Gastroesophageal sphincter (tissue), 3 donors: Measurements from ENCODE around the gene TBATA.

Experiments
- CTCF ChIP-seq, 4 experiments: fragments of 200-600 bp in 2 of 4; fragments of 450-650 bp in 2 of 4; sonication (generic) in 1 of 4; IDR thresholded peaks; one replicate each; pipeline ENCODE4 v1.5.1; 2017 to 2019; ENCODE audit warnings: antibody characterized with exemption in 4 of 4, mild to moderate bottlenecking in 2 of 4, moderate library complexity in 2 of 4
- EP300 ChIP-seq: sonication (generic); formaldehyde crosslinking; IDR thresholded peaks from one replicate; pipeline ENCODE4 v1.6.1; 2017; ENCODE audit warnings: antibody characterized with exemption, mild to moderate bottlenecking
- POLR2A ChIP-seq, 2 donors: fragments of 450-650 bp; IDR thresholded peaks; one replicate each; pipeline ENCODE4 v1.6.1; 2017; ENCODE audit warnings: antibody characterized with exemption in 2 of 2, mild to moderate bottlenecking in 2 of 2, moderate library complexity in 1 of 2
- POLR2AphosphoS5 ChIP-seq: sonication (generic); formaldehyde crosslinking; IDR thresholded peaks from one replicate; pipeline ENCODE4 v1.6.1; 2017; ENCODE audit warnings: antibody characterized with exemption

GRCh38 chr10:70822076-70822820 is 37.1 kb upstream of the TBATA start:
- TF ChIP-seq CTCF (IDR thresholded peaks at IDR 0.05): no peak
- TF ChIP-seq POLR2A (IDR thresholded peaks at IDR 0.05): no peak
- TF ChIP-seq POLR2AphosphoS5: no peak
- TF ChIP-seq EP300: no peak
